Natural killer cell (primary cell): ENCODE results near the gene RARA. TPM values are rescaled to one million over a fixed set of nuclear protein-coding genes. Genes with fewer than 3 reads are reported as not detected.

Experiments
- ATAC-seq, 3 donors: fragments of 150-1000 bp in 2 of 3; fragments of 200-7000 bp in 1 of 3; cut with Tn5 transposase; 1 replicate in 1 of 3; 2 replicates in 2 of 3; pipeline ENCODE4 v1.10.0; 2021; ENCODE audit warnings: mild to moderate bottlenecking in 2 of 3, moderate library complexity in 2 of 3
- DNase-seq, 2 donors: peaks; one replicate each; pipeline versions ENCODE4 v3.0.0 to v3.0.0-alpha.2; 2013 to 2021; ENCODE audit warnings: mixed read lengths in 1 of 2
- H3K27ac ChIP-seq: one replicate; pipeline ENCODE4 v1.5.1; 2013; ENCODE audit warnings: mild to moderate bottlenecking, low read length
- H3K27me3 ChIP-seq: one replicate; pipeline ENCODE4 v1.6.1; 2013; ENCODE audit warnings: low read length; ENCODE audit not compliant: control insufficient read depth, insufficient read depth
- H3K36me3 ChIP-seq: one replicate; pipeline ENCODE4 v1.6.1; 2013; ENCODE audit warnings: low read length; ENCODE audit not compliant: control insufficient read depth, insufficient read depth
- H3K4me1 ChIP-seq: one replicate; pipeline ENCODE4 v1.6.1; 2013; ENCODE audit warnings: low read length; ENCODE audit not compliant: control insufficient read depth, insufficient read depth
- H3K4me3 ChIP-seq: one replicate; pipeline ENCODE4 v1.5.1; 2013; ENCODE audit warnings: low read length
- H3K9me3 ChIP-seq: one replicate; pipeline ENCODE4 v1.6.1; 2013; ENCODE audit warnings: low read length; ENCODE audit not compliant: control insufficient read depth, insufficient read depth
- H3K27ac Mint-ChIP-seq, 2 donors: one replicate each; pipeline ENCODE4 v1.8.0; 2022; ENCODE audit warnings: mild to moderate bottlenecking in 2 of 2, mixed read lengths in 2 of 2, moderate library complexity in 1 of 2
- H3K27me3 Mint-ChIP-seq, 2 donors: one replicate each; pipeline ENCODE4 v1.8.0; 2022; ENCODE audit warnings: low read depth in 2 of 2, mixed read lengths in 2 of 2
- H3K36me3 Mint-ChIP-seq: one replicate; pipeline ENCODE4 v1.8.0; 2022; ENCODE audit warnings: mixed read lengths
- H3K4me1 Mint-ChIP-seq, 2 donors: one replicate each; pipeline ENCODE4 v1.8.0; 2022; ENCODE audit warnings: mixed read lengths in 2 of 2
- H3K4me3 Mint-ChIP-seq: one replicate; pipeline ENCODE4 v1.8.0; 2022; ENCODE audit warnings: mild to moderate bottlenecking, moderate library complexity, mixed read lengths
- H3K9me3 Mint-ChIP-seq, 2 donors: one replicate each; pipeline ENCODE4 v1.8.0; 2022; ENCODE audit warnings: mixed read lengths in 2 of 2
- CTCF ChIP-seq: fragments of 200-600 bp; IDR thresholded peaks from one replicate; pipeline ENCODE4 v1.8.0; 2022; ENCODE audit warnings: antibody characterized with exemption
- WGBS: methylation state at CpG from one replicate; pipeline ENCODE4 v1.1.7; 2013; ENCODE audit warnings: missing lambda C conversion rate; ENCODE audit not compliant: insufficient coverage; 5-methylcytosine and 5-hydroxymethylcytosine counted together
- intact Hi-C: fragments of 100-400 bp; cut with micrococcal nuclease; formaldehyde crosslinking; loops from one replicate; pipeline ENCODE4 v1.14.2; 2022
- total RNA-seq, 4 donors: library from RNA; stranded (reverse); fragments of 120-200 nt in 1 of 4; gene quantifications; one replicate each; pipeline versions ENCODE4 v1.2.3 to v1.2.4, GENCODE V29; 2013 to 2022

Gene RARA
- total RNA-seq, 3 donors from 2014 or later (not counting 1 experiment from before 2014, with no cell fraction given) = 75.9 to 94.6 (median 79.1) TPM

DNA sequence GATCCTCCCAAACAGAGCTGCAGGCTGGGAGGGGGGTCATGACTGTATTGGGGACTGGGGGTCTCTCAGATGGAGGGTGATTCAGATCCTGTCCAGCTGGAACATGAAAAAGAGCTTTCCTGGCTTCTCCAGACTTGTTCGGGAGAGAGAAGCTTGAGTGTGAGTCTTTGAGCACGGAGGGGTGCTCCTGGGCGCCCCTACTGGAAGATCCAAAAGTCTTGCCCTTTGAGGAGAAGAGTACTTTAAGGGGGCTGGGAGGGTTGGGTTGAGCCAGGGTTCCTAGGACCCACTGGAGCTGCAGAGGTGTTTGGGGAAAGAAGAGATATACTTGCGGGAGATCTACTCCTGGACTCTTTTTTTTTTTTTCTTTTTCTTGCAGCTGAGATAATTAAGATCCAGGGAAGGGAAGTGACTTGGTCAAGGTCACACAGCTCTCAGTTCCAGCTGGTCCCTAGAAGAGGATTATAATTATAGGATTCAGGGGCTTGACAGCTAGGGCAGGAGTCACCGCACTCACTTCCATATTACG is 8.4 kb downstream of the RARA start:
- ATAC-seq (no peak), DNase-seq (peak in 1 of 2 donors; percentile 74)
- H3K9me3 ChIP-seq = no peaks in the 10 kb centered on the region
- no peaks in the 10 kb centered on the region for H3K36me3 Mint-ChIP-seq
- peak overlapping the region; percentile 94 for H3K4me3 Mint-ChIP-seq
- no peaks in the 10 kb centered on the region for H3K9me3 Mint-ChIP-seq
- H3K27ac Mint-ChIP-seq = peak overlapping the region; percentile 99
- H3K36me3 ChIP-seq = no peaks in the 10 kb centered on the region
- peak overlapping the region; percentile 79 for H3K4me3 ChIP-seq
- peaks cover 94% of the 10 kb centered on the region for H3K4me1 ChIP-seq
- H3K4me1 Mint-ChIP-seq = peaks cover 76 to 87% of the 10 kb centered on the region in 2 donors
- intact Hi-C loops = no loop called here
- peak; percentile 44 for TF ChIP-seq CTCF
- H3K27me3 ChIP-seq = no peaks in the 10 kb centered on the region
- WGBS = 22% methylated on average over 4 of the region's 6 CpGs
- H3K27me3 Mint-ChIP-seq = no peaks in the 10 kb centered on the region
- H3K27ac ChIP-seq = peak overlapping the region; percentile 98

DNA sequence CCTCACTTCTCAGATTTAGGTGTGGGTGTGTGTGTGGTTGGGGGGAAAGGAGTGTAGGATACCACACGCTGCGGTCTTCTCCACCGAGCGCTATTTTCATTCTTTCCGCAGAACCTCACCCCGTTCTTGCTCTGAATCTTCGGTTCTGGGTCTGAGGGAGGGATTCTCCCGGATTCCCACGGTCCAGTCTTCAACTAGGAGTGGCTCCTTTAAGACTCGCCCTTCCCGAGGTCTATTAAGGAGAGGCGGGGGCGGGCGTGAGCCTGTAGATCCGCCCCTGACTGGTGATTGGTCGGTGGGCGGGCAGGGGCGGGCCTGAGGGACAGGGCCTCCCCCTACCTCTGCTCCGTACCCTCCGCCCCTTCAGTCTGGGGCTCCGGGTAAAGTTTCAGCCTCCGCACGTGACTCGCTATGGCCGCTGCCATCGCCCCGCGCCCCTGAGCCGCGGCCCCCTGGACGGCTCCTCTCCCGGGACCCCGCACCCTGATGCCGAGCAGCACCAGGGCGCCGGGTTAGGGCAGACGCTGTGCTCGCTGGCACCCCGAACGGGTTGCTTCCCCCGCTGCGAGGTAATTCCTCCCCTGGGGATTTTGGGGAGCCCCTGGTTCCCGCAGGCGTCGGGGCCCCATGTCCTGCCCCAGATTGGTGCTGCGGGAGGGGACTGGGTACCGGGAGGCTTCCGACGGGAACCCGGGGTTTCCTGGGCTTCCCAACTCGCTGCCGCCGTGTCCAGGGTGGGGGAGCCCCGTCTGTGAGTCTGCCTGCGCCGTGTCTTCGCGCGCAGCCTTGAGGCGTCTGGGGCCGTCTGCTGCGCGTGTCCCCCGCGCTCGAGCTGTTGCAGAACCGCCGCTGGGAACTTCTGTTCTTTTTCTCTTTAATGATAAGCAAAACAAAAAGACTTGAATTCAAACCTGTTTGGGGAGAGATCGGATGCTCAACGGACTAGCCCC is 9.2 kb downstream of the RARA start:
- peaks cover 94% of the 10 kb centered on the region for H3K4me1 ChIP-seq
- H3K9me3 ChIP-seq = no peaks in the 10 kb centered on the region
- H3K9me3 Mint-ChIP-seq = no peaks in the 10 kb centered on the region
- peak overlapping the region; percentile 98 for H3K27ac ChIP-seq
- DNase-seq (peak; percentile 89 to 95), ATAC-seq (peak; percentile 61 to 86 (median 71))
- TF ChIP-seq CTCF = no peak
- intact Hi-C loops = loop anchor here (1.0 kb wide), 1 partner anchor 8 kb away; no protein-coding TSS in a partner anchor
- WGBS = under 1% methylated on average over 69 of the region's 70 CpGs
- peaks cover 78 to 95% of the 10 kb centered on the region in 2 donors for H3K4me1 Mint-ChIP-seq
- no peaks in the 10 kb centered on the region for H3K27me3 Mint-ChIP-seq
- H3K36me3 ChIP-seq = no peaks in the 10 kb centered on the region
- peak overlapping the region; percentile 79 for H3K4me3 ChIP-seq
- no peaks in the 10 kb centered on the region for H3K27me3 ChIP-seq
- H3K36me3 Mint-ChIP-seq = no peaks in the 10 kb centered on the region
- peak overlapping the region; percentile 94 for H3K4me3 Mint-ChIP-seq
- peak overlapping the region; percentile 99 for H3K27ac Mint-ChIP-seq

DNA sequence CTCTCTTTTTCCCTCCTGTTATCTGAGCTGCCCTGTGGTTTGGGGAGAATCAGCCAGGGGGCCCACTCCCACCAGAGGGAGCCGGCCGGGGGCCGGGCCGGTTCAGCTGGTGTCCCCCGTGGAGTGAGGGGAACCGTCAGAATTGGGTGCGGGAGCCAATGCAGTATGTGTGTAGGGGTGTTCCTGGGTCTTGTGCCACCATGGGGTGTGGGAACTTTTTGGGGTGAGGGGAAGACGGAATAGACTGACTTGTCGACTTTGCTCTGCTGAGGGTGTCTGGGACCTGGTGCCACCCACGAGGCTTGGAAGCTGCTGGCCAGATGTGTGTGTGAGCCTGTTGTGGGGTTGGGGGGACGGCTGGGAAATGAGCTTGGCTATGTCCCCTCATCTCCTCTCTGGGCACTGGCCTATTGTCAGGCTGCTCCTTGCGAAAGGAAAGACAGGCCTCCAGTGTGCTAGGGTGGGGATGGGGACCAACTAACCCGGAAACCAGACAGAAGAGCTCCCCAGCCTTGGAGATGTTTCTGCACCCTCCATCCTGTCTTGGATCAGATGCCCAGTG is 9.9 kb downstream of the RARA start:
- peak overlapping the region; percentile 98 for H3K27ac ChIP-seq
- Mint-ChIP-seq H3K27me3 (no peaks in the 10 kb centered on the region), H3K36me3 (no peaks in the 10 kb centered on the region), H3K4me3 (peak overlapping the region; percentile 94), H3K4me1 (peaks cover 79 to 95% of the 10 kb centered on the region in 2 donors), H3K9me3 (no peaks in the 10 kb centered on the region), H3K27ac (peak overlapping the region; percentile 99)
- DNase-seq = peak in 1 of 2 donors; percentile 59
- TF ChIP-seq CTCF = no peak
- no peaks in the 10 kb centered on the region for H3K9me3 ChIP-seq
- H3K4me3 ChIP-seq = peak overlapping the region; percentile 79
- H3K27me3 ChIP-seq = no peaks in the 10 kb centered on the region
- H3K36me3 ChIP-seq = no peaks in the 10 kb centered on the region
- ATAC-seq = no peak
- WGBS = 11% methylated on average over 13 of the region's 13 CpGs
- intact Hi-C loops = loop anchor here (1.0 kb wide), 1 partner anchor 7 kb away; no protein-coding TSS in a partner anchor
- H3K4me1 ChIP-seq = peaks cover 94% of the 10 kb centered on the region
